Caco-2 (cell line): Measurements from ENCODE around the gene SALL3. TPM values are rescaled to one million over a fixed set of nuclear protein-coding genes. Genes with fewer than 3 reads are reported as not detected.

Source experiments
- BruUV-seq: library from RNA; stranded (reverse); fragments of 400-500 nt; replicated peaks from 2 replicates; lab custom pipeline; 2021; lab: Mats Ljungman, UMichigan
- CTCF ChIA-PET: fragments of 300-600 bp; sonication (Branson Sonifier 250); formaldehyde crosslinking; loops from one replicate; lab custom pipeline; 2022; ENCODE audit warnings: antibody characterized with exemption; lab: Charles Lee
- POLR2A ChIA-PET: fragments of 300-600 bp; sonication (Branson Sonifier 250); formaldehyde crosslinking; loops from one replicate; lab custom pipeline; 2022; ENCODE audit warnings: antibody characterized with exemption; lab: Charles Lee
- DNase-seq, 2 experiments: peaks; one replicate each; pipeline versions ENCODE4 v3.0.0 to v3.0.0-alpha.2; 2020 to 2022
- H3K27me3 ChIP-seq: replicated peaks from 2 replicates; pipeline ENCODE4 v1.6.0; 2011; ENCODE audit warnings: low read length; ENCODE audit not compliant: control insufficient read depth, insufficient read depth
- H3K36me3 ChIP-seq: 2 replicates; pipeline ENCODE4 v1.5.1; 2011; ENCODE audit warnings: low read length; ENCODE audit not compliant: control insufficient read depth, insufficient read depth
- H3K4me1 ChIP-seq: fragments of 250-450 bp; sonication (Bioruptor Pico); 2 replicates; pipeline ENCODE4 v1.5.1; 2020; ENCODE audit warnings: mild to moderate bottlenecking
- H3K4me3 ChIP-seq: 2 replicates; pipeline ENCODE4 v1.5.1; 2011; ENCODE audit warnings: low read depth, mild to moderate bottlenecking, control low read depth, low read length
- H3K9me3 ChIP-seq: fragments of 250-450 bp; sonication (Bioruptor Pico); 2 replicates; pipeline ENCODE4 v1.5.1; 2020; ENCODE audit warnings: mild to moderate bottlenecking, moderate library complexity
- H3K27ac Mint-ChIP-seq: one replicate; pipeline ENCODE4 v1.8.0; 2022; ENCODE audit warnings: mixed read lengths; ENCODE audit not compliant: unreplicated experiment
- H3K27me3 Mint-ChIP-seq: one replicate; pipeline ENCODE4 v1.8.0; 2022; ENCODE audit warnings: mixed read lengths; ENCODE audit not compliant: insufficient read depth, unreplicated experiment
- H3K36me3 Mint-ChIP-seq: one replicate; pipeline ENCODE4 v1.8.0; 2022; ENCODE audit warnings: mild to moderate bottlenecking, mixed read lengths; ENCODE audit not compliant: insufficient read depth, unreplicated experiment
- H3K4me1 Mint-ChIP-seq: one replicate; pipeline ENCODE4 v1.8.0; 2022; ENCODE audit warnings: low read depth, mixed read lengths; ENCODE audit not compliant: unreplicated experiment
- H3K4me3 Mint-ChIP-seq: one replicate; pipeline ENCODE4 v1.8.0; 2022; ENCODE audit warnings: mild to moderate bottlenecking, moderate library complexity, mixed read lengths; ENCODE audit not compliant: unreplicated experiment
- H3K9me3 Mint-ChIP-seq: one replicate; pipeline ENCODE4 v1.8.0; 2022; ENCODE audit warnings: mixed read lengths; ENCODE audit not compliant: unreplicated experiment
- CTCF ChIP-seq, 2 experiments: fragments of 200-600 bp in 1 of 2; IDR thresholded peaks; 1 replicate in 1 of 2; 2 replicates in 1 of 2; pipeline versions ENCODE4 v1.5.1 to v1.8.0; 2011 to 2022; ENCODE audit warnings: antibody characterized with exemption in 1 of 2, control low read depth in 1 of 2, inconsistent platforms in 1 of 2, low read depth in 1 of 2, low read length in 1 of 2, mild to moderate bottlenecking in 1 of 2, moderate library complexity in 1 of 2; ENCODE audit not compliant: insufficient read depth in 1 of 2, severe bottlenecking in 1 of 2, unreplicated experiment in 1 of 2
- intact Hi-C: fragments of 100-400 bp; cut with micrococcal nuclease; formaldehyde crosslinking; loops from one replicate; pipeline ENCODE4 v1.10.0; 2022; ENCODE audit not compliant: unreplicated experiment
- total RNA-seq: library from RNA; stranded (reverse); gene quantifications from 2 replicates; pipeline ENCODE4 v1.2.3, GENCODE V29; 2022

SALL3 gene
- total RNA-seq, 1 experiment from 2014 or later, result not detected

GRCh38 chr18:78972385-78972918, 7.2 kb upstream of the SALL3 start:
- no peaks in the 10 kb centered on the region for H3K4me1 ChIP-seq
- Mint-ChIP-seq H3K4me1 (no peaks in the 10 kb centered on the region), H3K9me3 (no peaks in the 10 kb centered on the region), H3K27me3 (no peaks in the 10 kb centered on the region), H3K36me3 (no peaks in the 10 kb centered on the region), H3K4me3 (no peak overlapping the region), H3K27ac (no peak overlapping the region)
- no peak overlapping the region for H3K4me3 ChIP-seq
- no peak for DNase-seq
- H3K36me3 ChIP-seq, result no peaks in the 10 kb centered on the region
- no TSS peak for BruUV-seq
- TF ChIP-seq CTCF (IDR thresholded peaks at IDR 0.05; ENCODE audit: insufficient read depth in 1 of 2, low read depth in 1 of 2, low read length in 1 of 2, severe bottlenecking in 1 of 2, unreplicated experiment in 1 of 2), result no peak
- intact Hi-C loops, result no loop called here
- H3K9me3 ChIP-seq, result no peaks in the 10 kb centered on the region
- H3K27me3 ChIP-seq, result no peaks in the 10 kb centered on the region
- ChIA-PET POLR2A (no interaction called here), CTCF (no interaction called here)

- ChIA-PET POLR2A (no interaction called here), CTCF (no interaction called here)
- Histone ChIP-seq H3K27me3 (no peaks in the 10 kb centered on the region), H3K4me1 (no peaks in the 10 kb centered on the region), H3K4me3 (no peak overlapping the region), H3K9me3 (no peaks in the 10 kb centered on the region), H3K36me3 (no peaks in the 10 kb centered on the region)
- H3K4me3 Mint-ChIP-seq, result no peak overlapping the region
- no peak for TF ChIP-seq CTCF (IDR thresholded peaks at IDR 0.05; ENCODE audit: insufficient read depth in 1 of 2, low read depth in 1 of 2, low read length in 1 of 2, severe bottlenecking in 1 of 2, unreplicated experiment in 1 of 2)
- H3K27ac Mint-ChIP-seq, result no peak overlapping the region
- no peaks in the 10 kb centered on the region for H3K9me3 Mint-ChIP-seq
- DNase-seq, result no peak
- no peaks in the 10 kb centered on the region for H3K36me3 Mint-ChIP-seq
- intact Hi-C loops, result no loop called here
- BruUV-seq, result no TSS peak
- no peaks in the 10 kb centered on the region for H3K4me1 Mint-ChIP-seq
- H3K27me3 Mint-ChIP-seq, result no peaks in the 10 kb centered on the region
Observed at GRCh38 chr18:78972930-78973331, 6.7 kb upstream of the SALL3 start.

GRCh38 chr18:78973357-78974083, 6.1 kb upstream of the SALL3 start:
- Histone ChIP-seq H3K4me1 (no peaks in the 10 kb centered on the region), H3K9me3 (no peaks in the 10 kb centered on the region), H3K36me3 (no peaks in the 10 kb centered on the region), H3K27me3 (no peaks in the 10 kb centered on the region), H3K4me3 (no peak overlapping the region)
- DNase-seq, result no peak
- intact Hi-C loops, result loop anchor here (2.0 kb wide), 1 partner anchor 23 kb away; no protein-coding TSS in a partner anchor
- no peak for TF ChIP-seq CTCF (IDR thresholded peaks at IDR 0.05; ENCODE audit: insufficient read depth in 1 of 2, low read depth in 1 of 2, low read length in 1 of 2, severe bottlenecking in 1 of 2, unreplicated experiment in 1 of 2)
- Mint-ChIP-seq H3K36me3 (no peaks in the 10 kb centered on the region), H3K27me3 (no peaks in the 10 kb centered on the region), H3K4me3 (no peak overlapping the region), H3K4me1 (no peaks in the 10 kb centered on the region), H3K9me3 (no peaks in the 10 kb centered on the region), H3K27ac (no peak overlapping the region)
- POLR2A ChIA-PET, result no interaction called here
- BruUV-seq, result no TSS peak
- CTCF ChIA-PET, result no interaction called here
